Erythroblast (primary cell): Measurements from ENCODE around the gene SGSH.

Experiments used
- GATA1 ChIP-seq: IDR thresholded peaks from 2 replicates; pipeline ENCODE4 v1.6.1; 2011; ENCODE audit warnings: low read depth, mild to moderate bottlenecking, control low read depth, low read length, moderate library complexity
- POLR2A ChIP-seq: IDR thresholded peaks from 2 replicates; pipeline ENCODE4 v1.6.1; 2011; ENCODE audit warnings: mild to moderate bottlenecking, low read length

DNA sequence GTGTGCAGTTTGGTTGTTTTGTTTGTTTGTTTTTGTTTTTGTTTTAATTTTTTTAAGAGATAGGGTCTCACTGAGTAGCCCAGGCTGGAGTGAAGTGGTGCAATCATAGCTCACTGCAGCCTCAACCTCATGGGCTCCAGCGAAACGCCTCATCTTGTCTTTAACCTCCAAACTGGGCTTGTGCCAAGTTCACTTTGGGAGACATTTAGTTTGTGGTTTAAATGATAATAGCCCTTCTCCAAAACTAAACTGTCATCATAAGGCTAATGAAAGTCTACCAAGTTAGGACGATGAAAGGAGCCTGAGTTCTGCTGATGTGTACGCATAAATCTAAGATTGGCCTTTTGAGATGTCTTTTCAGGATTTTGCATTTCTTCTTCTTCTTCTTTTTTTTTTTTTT lies 56.8 kb downstream of the SGSH start:
- TF ChIP-seq POLR2A, result no peak
- TF ChIP-seq GATA1, result no peak
